Measurements from ENCODE around the gene RMRP. TPM values are rescaled to one million over a fixed set of nuclear protein-coding genes. Genes with fewer than 3 reads are reported as not detected.

Gene RMRP
- total RNA-seq, 4 donors from 2014 or later, result 759 to 4,621 (median 3,503) TPM

DNA sequence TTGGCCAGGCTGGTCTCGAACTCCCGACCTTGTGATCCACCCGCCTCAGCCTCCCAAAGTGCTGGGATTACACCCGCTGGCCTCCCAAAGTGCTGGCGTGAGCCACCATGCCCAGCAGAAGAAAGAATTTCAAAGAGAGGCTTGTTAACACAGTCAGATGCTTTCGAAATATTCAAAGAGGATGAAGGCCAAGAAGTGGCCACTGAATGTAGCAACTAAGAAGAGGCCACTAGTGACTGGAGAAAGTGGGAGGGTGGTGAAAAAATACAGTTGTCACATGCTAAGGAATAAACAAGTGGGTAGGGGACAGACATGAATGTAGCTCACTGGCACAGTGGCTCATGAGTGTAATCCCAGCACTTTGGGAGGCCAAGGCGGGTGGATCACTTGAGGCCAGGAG, 44.9 kb upstream of the RMRP start:
- TF ChIP-seq POLR2A (IDR thresholded peaks at IDR 0.05), result no peak
- TF ChIP-seq, protein P1, sequence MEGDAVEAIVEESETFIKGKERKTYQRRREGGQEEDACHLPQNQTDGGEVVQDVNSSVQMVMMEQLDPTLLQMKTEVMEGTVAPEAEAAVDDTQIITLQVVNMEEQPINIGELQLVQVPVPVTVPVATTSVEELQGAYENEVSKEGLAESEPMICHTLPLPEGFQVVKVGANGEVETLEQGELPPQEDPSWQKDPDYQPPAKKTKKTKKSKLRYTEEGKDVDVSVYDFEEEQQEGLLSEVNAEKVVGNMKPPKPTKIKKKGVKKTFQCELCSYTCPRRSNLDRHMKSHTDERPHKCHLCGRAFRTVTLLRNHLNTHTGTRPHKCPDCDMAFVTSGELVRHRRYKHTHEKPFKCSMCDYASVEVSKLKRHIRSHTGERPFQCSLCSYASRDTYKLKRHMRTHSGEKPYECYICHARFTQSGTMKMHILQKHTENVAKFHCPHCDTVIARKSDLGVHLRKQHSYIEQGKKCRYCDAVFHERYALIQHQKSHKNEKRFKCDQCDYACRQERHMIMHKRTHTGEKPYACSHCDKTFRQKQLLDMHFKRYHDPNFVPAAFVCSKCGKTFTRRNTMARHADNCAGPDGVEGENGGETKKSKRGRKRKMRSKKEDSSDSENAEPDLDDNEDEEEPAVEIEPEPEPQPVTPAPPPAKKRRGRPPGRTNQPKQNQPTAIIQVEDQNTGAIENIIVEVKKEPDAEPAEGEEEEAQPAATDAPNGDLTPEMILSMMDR (IDR thresholded peaks at IDR 0.05), result no peak
- Histone ChIP-seq H3K27me3 (no peaks in the 10 kb centered on the region), H3K36me3 (peaks cover 92 to 100% (median 97%) of the 10 kb centered on the region in 3 donors), H3K4me3 (no peak overlapping the region), H3K4me1 (peaks cover 0 to 3% (median 0%) of the 10 kb centered on the region in 3 donors), H3K27ac (no peak overlapping the region), H3K9me3 (no peaks in the 10 kb centered on the region)
- 93 to 97% methylated on average over 6 of the region's 7 CpGs for WGBS, 2 donors
- intact Hi-C loops (cut with DNase I), result no loop called here
- DNase-seq, result no peak

DNA sequence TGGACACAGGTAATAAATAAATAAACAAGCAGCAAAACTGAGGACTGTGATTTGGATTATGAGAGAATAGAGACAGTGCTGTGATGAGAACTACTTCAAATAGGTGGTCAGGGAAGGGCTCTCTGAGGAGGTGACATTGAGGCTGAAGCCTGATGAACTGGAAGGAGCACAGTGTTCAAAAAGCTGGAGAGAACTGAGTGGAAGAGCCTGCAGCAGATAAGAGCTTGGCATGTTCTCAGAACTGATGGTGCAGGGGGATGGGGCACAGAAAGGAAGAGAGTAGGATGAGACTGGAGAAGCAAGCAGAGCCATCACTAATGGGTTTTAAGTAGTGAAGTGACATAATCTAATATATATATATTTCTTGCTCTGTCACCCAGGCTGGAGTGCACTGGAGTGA, 43.1 kb upstream of the RMRP start:
- no peak overlapping the region for H3K4me3 ChIP-seq
- no peaks in the 10 kb centered on the region for H3K9me3 ChIP-seq
- intact Hi-C loops (cut with DNase I), result no loop called here
- H3K27ac ChIP-seq, result peak overlapping the region in 1 of 4 donors; percentile 87
- peaks cover 0 to 20% (median 7%) of the 10 kb centered on the region in 3 donors for H3K4me1 ChIP-seq
- no peaks in the 10 kb centered on the region for H3K27me3 ChIP-seq
- H3K36me3 ChIP-seq, result peaks cover 77 to 99% (median 84%) of the 10 kb centered on the region in 3 donors
- DNase-seq, result no peak
- TF ChIP-seq, protein P1 (IDR thresholded peaks at IDR 0.05), result no peak
- TF ChIP-seq POLR2A (IDR thresholded peaks at IDR 0.05), result no peak

DNA sequence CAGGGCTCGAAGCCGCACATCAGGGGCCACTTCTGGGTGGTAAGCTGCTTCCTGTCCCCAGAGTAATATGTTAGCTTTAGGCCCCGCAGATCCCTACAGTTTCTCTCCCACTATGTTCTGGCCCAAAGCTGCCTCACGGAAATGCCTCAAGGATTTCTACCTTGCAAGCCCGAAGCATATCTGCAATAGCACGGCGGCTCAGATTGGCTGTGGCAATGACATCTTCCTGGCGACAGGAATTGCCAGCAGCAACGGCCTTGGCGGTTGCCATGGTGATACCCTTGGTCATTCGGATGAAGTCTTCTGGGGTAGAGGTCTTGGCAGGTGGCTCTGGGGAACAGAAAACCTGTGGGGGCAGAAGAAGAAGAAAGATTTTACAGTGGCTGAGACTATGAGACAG, 42.2 kb upstream of the RMRP start:
- 74 to 85% methylated on average over 6 to 11 of the region's 11 CpGs for WGBS, 2 donors
- Histone ChIP-seq H3K9me3 (no peaks in the 10 kb centered on the region), H3K36me3 (peaks cover 68 to 93% (median 75%) of the 10 kb centered on the region in 3 donors), H3K4me3 (no peak overlapping the region), H3K27me3 (no peaks in the 10 kb centered on the region), H3K27ac (peak overlapping the region in 3 of 4 donors; percentile 79 to 90 (median 87)), H3K4me1 (peaks cover 0 to 23% (median 7%) of the 10 kb centered on the region in 3 donors)
- no peak for DNase-seq
- TF ChIP-seq, protein P1 (IDR thresholded peaks at IDR 0.05), result no peak
- TF ChIP-seq POLR2A (IDR thresholded peaks at IDR 0.05), result no peak
- intact Hi-C loops (cut with DNase I), result no loop called here

DNA sequence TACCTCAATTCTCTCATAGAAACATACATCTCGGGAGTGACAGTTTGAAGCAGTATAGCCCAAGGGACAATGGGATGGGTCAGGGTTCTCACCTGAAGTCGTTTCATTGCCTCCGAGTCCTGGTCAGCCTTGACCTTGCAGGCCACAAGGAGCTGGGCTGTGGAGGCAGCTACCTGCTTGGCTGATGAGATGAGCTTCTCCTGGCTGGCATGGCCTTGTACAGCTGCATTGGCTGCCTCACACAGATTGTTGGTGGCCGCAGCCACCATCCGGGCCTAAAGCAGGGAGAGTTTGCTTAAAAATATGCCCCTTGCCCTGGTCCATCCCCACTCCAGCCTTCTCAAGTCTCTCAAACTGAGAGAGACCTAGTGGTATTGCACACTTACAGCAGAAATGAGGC, 40.4 kb upstream of the RMRP start:
- no peak overlapping the region for H3K4me3 ChIP-seq
- DNase-seq, result no peak
- peaks cover 0 to 23% (median 7%) of the 10 kb centered on the region in 3 donors for H3K4me1 ChIP-seq
- peaks cover 53 to 75% (median 58%) of the 10 kb centered on the region in 3 donors for H3K36me3 ChIP-seq
- 88% methylated on average over 3 of the region's 5 CpGs; no CpG with 5 or more reads in 1 of the 2 donors for WGBS, 2 donors
- H3K27ac ChIP-seq, result peak overlapping the region; percentile 63 to 90 (median 83)
- TF ChIP-seq POLR2A (IDR thresholded peaks at IDR 0.05), result no peak
- TF ChIP-seq, protein P1 (IDR thresholded peaks at IDR 0.05), result no peak
- H3K27me3 ChIP-seq, result no peaks in the 10 kb centered on the region
- no peaks in the 10 kb centered on the region for H3K9me3 ChIP-seq
- intact Hi-C loops (cut with DNase I), result no loop called here

DNA sequence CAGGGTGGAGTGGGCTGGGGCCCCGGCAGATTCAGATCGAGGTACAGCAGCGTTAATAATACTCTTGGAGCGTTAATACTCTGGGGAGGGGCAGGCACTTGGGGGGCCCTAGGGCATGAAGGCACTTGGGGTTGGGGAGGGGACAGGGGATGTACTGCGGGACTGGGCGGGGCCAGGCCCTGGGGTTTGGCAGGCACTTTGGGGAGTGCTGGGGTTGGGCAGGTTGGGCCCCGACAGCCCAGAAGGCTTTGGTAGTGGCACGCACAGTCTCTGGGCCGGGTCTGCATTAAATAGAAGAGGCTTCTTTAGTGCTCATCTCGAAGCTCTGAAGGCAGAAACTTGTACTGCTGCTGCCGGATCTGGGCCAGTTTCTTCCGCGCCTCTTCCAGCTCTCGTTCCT, 39.7 kb upstream of the RMRP start:
- TF ChIP-seq, protein P1 (IDR thresholded peaks at IDR 0.05), result no peak
- no peak for TF ChIP-seq POLR2A (IDR thresholded peaks at IDR 0.05)
- no peaks in the 10 kb centered on the region for H3K27me3 ChIP-seq
- H3K4me1 ChIP-seq, result peaks cover 0 to 23% (median 7%) of the 10 kb centered on the region in 3 donors
- H3K4me3 ChIP-seq, result no peak overlapping the region
- DNase-seq, result no peak
- whole genome bisulfite sequencing, 2 donors, result 65 to 72% methylated on average over 4 to 7 of the region's 14 CpGs
- peaks cover 46 to 68% (median 50%) of the 10 kb centered on the region in 3 donors for H3K36me3 ChIP-seq
- no peaks in the 10 kb centered on the region for H3K9me3 ChIP-seq
- intact Hi-C loops (cut with DNase I), result no loop called here
- H3K27ac ChIP-seq, result peak overlapping the region; percentile 63 to 90 (median 83)

Data from esophagus squamous epithelium (tissue), 5 donors.